Activated T-cell treated with anti-CD3 and anti-CD28 coated beads for 48 hours (primary cell): Measurements from ENCODE around the gene PAFAH1B1.
"Not testable (repeated sequence)": the region's sequence is repeated elsewhere in the genome, so short reads cannot be mapped to it uniquely, and the experiment has no call there.

Experiments
- DNase-seq: peaks from one replicate; pipeline ENCODE4 v3.0.0-alpha.2; 2020; ENCODE audit warnings: low read depth

The PAFAH1B1 gene

DNA sequence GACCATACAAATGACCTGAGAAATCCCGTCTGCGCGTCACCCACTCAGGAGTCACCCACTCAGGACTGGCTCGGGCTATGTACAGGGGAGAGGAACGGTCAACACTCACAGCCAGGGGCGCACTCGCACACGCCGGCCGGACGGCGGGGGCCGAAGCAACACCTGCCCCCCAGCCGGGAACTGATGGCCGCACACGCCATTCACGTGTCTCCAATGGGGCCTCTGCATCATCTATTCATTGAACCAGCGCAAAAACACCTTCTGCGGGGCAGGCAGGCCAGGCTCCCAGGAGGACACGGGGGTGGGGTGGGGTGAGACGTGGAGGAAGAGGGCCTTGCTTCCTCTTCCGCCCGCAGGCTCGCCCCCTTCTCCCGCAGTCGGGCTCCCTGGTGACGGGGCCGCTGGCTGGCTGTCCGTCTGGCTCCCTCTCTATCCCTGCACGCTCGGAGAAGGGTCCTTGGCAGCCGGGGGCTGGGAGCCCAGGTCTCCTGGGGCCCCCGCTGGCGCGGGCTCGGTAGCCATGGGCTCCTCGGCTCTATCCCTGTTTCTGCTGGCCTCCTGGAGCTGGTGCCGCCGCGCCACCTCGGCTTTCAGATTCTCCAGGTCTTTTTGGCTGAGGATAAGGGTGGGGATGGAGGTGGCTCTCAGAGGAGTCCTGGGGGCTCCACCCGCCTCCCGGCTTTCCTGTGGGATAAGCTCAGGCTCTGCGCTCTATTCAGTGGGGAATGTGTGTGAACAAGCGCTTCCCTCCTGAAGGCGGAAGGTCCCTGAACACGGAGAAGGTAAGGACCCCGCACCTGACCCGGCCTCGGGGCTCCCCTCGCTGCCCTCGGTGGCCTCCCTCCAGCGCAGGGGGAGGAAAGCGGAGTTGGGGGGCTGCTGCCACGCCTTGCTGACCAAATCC, 97.0 kb downstream of the PAFAH1B1 start:
- DNase-seq = no peak

- no peak for DNase-seq
Observed at GRCh38 chr17:2691069-2691871, 97.8 kb downstream of the PAFAH1B1 start.

- no peak for DNase-seq
Observed at GRCh38 chr17:2691965-2692780, 98.7 kb downstream of the PAFAH1B1 start.

DNA sequence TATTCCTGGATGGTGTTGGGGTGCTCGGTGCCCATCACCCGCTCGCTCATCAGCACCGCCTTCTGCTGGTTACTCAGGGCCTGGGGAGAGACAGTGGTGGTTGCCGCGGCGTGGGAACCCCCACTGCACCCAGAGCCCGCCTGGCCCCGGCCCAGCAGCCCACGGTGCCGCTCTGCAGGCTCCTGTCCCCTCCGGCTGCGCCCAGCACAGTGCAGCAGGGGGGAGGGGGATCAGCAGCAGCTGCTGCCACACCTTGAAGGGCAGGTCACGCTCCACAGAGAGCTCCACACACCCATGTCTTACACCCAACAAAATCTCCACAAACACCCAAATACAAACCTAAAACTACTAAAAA, 99.3 kb downstream of the PAFAH1B1 start:
- no peak for DNase-seq

GRCh38 chr17:2693561-2694380, 100.3 kb downstream of the PAFAH1B1 start:
- no peak for DNase-seq

GRCh38 chr17:2694381-2695242, 101.2 kb downstream of the PAFAH1B1 start:
- no peak for DNase-seq

- DNase-seq = no peak
Observed at GRCh38 chr17:2695243-2695960, 101.9 kb downstream of the PAFAH1B1 start.

- DNase-seq = no peak
Observed at GRCh38 chr17:2695961-2696760, 102.7 kb downstream of the PAFAH1B1 start.

DNA sequence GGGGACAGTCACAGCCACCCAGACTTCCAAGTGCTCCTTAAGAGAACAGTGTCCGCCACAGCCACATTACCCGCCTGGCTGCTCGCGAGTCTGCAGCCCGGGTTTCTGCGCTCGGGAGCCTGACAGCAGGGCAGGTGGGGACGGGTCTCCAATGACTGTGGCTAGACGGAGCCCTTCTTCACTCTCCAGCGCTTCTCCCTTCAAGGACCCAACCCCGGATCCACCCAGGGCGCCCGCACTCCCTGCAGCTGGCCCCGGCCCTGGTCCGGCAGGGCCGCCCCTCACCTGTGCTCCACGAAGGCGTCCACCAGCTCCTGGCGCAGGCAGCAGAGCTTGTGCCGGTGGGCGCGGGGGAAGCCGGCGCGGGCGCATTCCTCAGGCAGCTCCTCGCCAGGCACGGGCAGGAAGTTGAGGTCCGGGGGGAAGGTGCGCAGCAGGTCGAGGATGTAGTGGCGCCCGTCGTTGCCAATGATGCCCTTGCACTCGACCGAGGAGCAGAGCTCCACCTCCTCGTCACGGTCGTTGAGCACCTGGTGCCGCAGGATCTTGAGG, 104.2 kb downstream of the PAFAH1B1 start:
- DNase-seq = no peak

- DNase-seq = not testable (repeated sequence)
Observed at GRCh38 chr17:2699216-2699805, 105.9 kb downstream of the PAFAH1B1 start.

GRCh38 chr17:2700030-2700490, 106.6 kb downstream of the PAFAH1B1 start:
- no peak for DNase-seq

DNA sequence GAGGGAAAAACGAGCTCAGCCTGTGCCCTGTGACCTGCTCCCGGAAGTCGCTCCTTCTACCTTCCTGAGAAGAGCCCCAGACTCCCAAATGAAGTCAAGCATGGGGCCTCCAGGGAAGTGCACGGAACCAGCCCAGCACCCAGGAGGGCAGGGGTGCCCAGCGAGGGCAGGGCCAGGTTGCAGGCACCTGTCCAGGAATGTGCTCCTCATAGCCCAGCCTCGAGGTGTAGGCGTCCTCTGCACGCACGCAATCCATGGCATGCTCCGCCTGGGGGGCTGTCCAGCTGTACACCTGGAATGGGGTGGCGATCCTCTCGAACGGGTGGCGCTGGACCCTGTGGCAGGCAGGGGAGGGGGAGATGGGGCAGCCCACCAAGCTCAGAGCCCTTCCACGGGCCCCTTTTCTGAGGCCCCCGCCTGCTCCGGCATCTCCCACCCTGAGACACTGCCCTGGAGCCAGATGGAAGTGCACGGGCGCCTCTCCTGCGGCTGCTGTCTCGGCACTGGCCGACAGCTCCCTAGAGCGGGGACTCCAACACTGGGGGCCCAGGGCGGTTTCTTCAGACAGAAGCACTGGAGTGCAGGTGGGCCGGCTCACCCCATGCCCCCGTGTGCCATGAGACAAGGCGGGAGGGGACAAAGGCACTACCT, 107.2 kb downstream of the PAFAH1B1 start:
- DNase-seq = no peak

- DNase-seq = no peak
Observed at GRCh38 chr17:2701161-2701995, 107.9 kb downstream of the PAFAH1B1 start.

DNA sequence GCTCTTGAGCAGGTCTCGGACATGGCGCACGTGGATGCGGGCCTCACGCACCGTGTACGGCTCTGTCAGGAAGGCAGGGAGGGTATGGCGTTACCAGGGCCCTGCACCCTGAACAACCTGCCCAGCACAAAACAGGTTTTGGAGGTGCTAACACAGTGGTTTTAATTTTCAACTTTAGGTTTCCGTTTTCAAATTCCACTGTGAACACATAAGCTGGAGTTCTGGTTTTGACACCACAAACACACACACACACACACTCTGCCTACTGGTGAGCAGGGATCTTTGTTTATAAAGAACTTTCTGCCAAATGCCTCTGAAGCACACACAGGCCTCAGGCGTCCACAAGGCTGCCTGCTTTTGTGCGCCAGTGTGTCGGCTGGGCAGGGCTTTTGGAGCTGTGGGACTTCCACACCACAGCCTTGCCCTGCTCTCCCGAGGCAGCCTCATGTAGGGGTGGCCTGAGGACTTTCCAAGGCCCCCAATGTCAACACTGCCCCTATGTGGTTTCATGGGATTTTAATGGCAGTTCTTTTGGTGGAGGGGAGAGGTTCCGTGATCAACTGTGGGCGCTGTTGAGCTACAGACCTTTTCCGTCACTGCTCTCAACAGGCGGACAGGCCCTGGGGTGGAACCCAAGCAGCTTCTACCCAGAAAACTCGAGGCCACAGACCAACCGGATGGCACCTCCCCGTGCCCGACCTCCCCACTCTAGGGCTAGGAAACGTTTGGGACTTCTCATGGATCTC, 108.7 kb downstream of the PAFAH1B1 start:
- DNase-seq = no peak

DNA sequence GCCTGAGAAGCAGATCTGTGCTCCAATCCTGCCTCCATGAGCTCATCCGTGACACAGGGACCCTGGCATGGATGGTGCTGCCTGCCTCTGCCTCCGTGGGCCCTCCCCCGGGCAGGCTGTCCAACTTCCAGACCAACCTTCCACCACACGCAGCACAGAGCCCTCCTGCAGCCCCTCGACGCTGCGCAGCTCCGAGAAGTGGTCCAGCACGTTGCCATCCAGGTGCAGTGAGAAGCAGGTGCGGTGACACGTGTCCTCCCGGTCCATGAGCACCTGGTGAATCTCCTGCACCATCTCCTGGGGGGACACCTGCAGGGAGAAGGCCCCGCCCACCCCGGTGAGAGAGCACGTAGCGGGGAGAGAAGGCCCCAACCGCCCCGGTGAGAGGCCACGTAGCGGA, 109.7 kb downstream of the PAFAH1B1 start:
- DNase-seq = no peak

- DNase-seq = no peak
Observed at GRCh38 chr17:2703606-2704005, 110.2 kb downstream of the PAFAH1B1 start.
